Astrocyte (in vitro differentiated cells and primary cell): Measurements from ENCODE around the gene ZNF565.

Source experiments
- EZH2 ChIP-seq: IDR thresholded peaks from 2 replicates; pipeline ENCODE4 v1.6.1; 2012; ENCODE audit warnings: mild to moderate bottlenecking, low read length, inconsistent platforms; ENCODE audit not compliant: insufficient read depth
- TF ChIP-seq, protein P1 (sequence below): IDR thresholded peaks from 2 replicates; pipeline ENCODE4 v1.5.1; 2011; ENCODE audit warnings: low read depth, mild to moderate bottlenecking, inconsistent platforms, low read length, moderate library complexity; ENCODE audit not compliant: insufficient read depth

DNA sequence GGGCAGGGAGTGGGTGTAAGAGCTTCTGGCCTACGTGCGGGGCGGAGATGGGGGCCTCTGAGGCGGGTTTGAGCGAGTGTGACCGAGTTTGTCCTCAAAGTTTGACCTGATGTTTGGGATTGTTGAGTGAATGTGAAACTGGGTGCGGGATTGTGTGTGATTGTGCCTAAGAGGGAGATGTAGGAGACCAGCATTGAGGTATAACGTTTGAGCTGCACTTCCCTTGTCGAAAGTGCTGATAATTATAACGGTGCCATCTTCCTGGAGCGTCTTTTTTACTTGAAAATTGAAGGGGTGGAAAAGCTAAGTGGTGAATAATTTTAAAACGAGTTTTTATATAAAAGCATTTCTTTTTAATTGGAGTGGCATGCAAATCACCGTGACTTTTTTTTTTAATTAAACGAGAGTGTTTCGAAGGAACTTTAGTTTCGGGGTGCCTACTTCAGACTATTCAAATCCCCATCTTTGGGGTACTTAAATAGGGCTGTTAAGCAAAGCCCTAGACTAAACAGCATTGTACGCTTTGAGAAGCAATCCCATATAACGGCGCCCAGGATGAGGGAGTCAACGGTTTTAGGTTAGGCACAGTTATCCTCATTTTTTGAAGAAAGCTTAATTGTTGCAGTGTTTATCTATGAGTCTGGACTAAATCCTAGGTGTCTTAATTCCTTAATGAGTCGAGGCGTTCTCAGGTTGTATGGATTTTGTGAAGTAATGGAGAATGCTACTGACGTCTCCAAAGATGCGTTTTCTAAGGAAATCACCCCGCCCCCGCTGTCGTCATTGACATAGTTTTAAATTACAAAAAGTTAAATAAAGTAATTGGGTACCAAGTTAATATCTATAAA, 1.0 kb upstream of the ZNF565 start:
- TF ChIP-seq, protein P1, sequence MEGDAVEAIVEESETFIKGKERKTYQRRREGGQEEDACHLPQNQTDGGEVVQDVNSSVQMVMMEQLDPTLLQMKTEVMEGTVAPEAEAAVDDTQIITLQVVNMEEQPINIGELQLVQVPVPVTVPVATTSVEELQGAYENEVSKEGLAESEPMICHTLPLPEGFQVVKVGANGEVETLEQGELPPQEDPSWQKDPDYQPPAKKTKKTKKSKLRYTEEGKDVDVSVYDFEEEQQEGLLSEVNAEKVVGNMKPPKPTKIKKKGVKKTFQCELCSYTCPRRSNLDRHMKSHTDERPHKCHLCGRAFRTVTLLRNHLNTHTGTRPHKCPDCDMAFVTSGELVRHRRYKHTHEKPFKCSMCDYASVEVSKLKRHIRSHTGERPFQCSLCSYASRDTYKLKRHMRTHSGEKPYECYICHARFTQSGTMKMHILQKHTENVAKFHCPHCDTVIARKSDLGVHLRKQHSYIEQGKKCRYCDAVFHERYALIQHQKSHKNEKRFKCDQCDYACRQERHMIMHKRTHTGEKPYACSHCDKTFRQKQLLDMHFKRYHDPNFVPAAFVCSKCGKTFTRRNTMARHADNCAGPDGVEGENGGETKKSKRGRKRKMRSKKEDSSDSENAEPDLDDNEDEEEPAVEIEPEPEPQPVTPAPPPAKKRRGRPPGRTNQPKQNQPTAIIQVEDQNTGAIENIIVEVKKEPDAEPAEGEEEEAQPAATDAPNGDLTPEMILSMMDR = no peak
- TF ChIP-seq EZH2 = no peak
